Activated CD8-positive, alpha-beta memory T cell treated with anti-CD3 and anti-CD28 coated beads for 48 hours (primary cell): ENCODE measurements around the gene IGFL1.
"Not testable (repeated sequence)": the region's sequence is repeated elsewhere in the genome, so short reads cannot be mapped to it uniquely, and the experiment has no call there.

Source experiments
- DNase-seq, 3 experiments: peaks; one replicate each; pipeline ENCODE4 v3.0.0-alpha.2; 2020; ENCODE audit warnings: low read depth in 2 of 3, low spot score in 2 of 3

IGFL1 gene

GRCh38 chr19:46201454-46202310 is 27.9 kb upstream of the IGFL1 start:
- no peak for DNase-seq

- DNase-seq = no peak
Measured at GRCh38 chr19:46202426-46202825, 27.1 kb upstream of the IGFL1 start.

GRCh38 chr19:46202872-46203860 is 26.4 kb upstream of the IGFL1 start:
- no peak for DNase-seq

GRCh38 chr19:46204008-46204407 is 25.5 kb upstream of the IGFL1 start:
- DNase-seq = no peak

GRCh38 chr19:46205183-46205984 is 24.2 kb upstream of the IGFL1 start:
- no peak for DNase-seq

GRCh38 chr19:46206176-46206575 is 23.4 kb upstream of the IGFL1 start:
- DNase-seq = no peak

GRCh38 chr19:46206682-46207081 is 22.9 kb upstream of the IGFL1 start:
- no peak for DNase-seq

- DNase-seq = not testable (repeated sequence)
Measured at GRCh38 chr19:46207858-46208257, 21.7 kb upstream of the IGFL1 start.

GRCh38 chr19:46209051-46209450 is 20.5 kb upstream of the IGFL1 start:
- DNase-seq = no peak

- no peak for DNase-seq
Measured at GRCh38 chr19:46209472-46209871, 20.1 kb upstream of the IGFL1 start.

GRCh38 chr19:46210669-46211068 is 18.9 kb upstream of the IGFL1 start:
- DNase-seq = no peak

GRCh38 chr19:46211201-46211881 is 18.2 kb upstream of the IGFL1 start:
- DNase-seq = no peak

GRCh38 chr19:46212592-46212991 is 16.9 kb upstream of the IGFL1 start:
- DNase-seq = not testable (repeated sequence)

GRCh38 chr19:46213156-46213555 is 16.4 kb upstream of the IGFL1 start:
- DNase-seq = no peak

- no peak for DNase-seq
Measured at GRCh38 chr19:46213806-46214205, 15.7 kb upstream of the IGFL1 start.

GRCh38 chr19:46216612-46217011 is 12.9 kb upstream of the IGFL1 start:
- no peak for DNase-seq

GRCh38 chr19:46217476-46217875 is 12.1 kb upstream of the IGFL1 start:
- no peak for DNase-seq

- peak in 1 of 3 experiments; percentile 8 for DNase-seq
Measured at GRCh38 chr19:46218160-46218559, 11.4 kb upstream of the IGFL1 start.

- DNase-seq = no peak
Measured at GRCh38 chr19:46220038-46220615, 9.4 kb upstream of the IGFL1 start.

GRCh38 chr19:46221152-46221551 is 8.4 kb upstream of the IGFL1 start:
- no peak for DNase-seq
